NCI-H2196 (cell line): ENCODE measurements around the gene ACY1.
"Not testable (repeated sequence)": the region's sequence is repeated elsewhere in the genome, so short reads cannot be mapped to it uniquely, and the experiment has no call there.

Experiments used
- DNase-seq: peaks from one replicate; lab custom pipeline; 2025; ENCODE audit not compliant: unreplicated experiment; lab: John Stamatoyannopoulos, UW

The ACY1 gene

DNA sequence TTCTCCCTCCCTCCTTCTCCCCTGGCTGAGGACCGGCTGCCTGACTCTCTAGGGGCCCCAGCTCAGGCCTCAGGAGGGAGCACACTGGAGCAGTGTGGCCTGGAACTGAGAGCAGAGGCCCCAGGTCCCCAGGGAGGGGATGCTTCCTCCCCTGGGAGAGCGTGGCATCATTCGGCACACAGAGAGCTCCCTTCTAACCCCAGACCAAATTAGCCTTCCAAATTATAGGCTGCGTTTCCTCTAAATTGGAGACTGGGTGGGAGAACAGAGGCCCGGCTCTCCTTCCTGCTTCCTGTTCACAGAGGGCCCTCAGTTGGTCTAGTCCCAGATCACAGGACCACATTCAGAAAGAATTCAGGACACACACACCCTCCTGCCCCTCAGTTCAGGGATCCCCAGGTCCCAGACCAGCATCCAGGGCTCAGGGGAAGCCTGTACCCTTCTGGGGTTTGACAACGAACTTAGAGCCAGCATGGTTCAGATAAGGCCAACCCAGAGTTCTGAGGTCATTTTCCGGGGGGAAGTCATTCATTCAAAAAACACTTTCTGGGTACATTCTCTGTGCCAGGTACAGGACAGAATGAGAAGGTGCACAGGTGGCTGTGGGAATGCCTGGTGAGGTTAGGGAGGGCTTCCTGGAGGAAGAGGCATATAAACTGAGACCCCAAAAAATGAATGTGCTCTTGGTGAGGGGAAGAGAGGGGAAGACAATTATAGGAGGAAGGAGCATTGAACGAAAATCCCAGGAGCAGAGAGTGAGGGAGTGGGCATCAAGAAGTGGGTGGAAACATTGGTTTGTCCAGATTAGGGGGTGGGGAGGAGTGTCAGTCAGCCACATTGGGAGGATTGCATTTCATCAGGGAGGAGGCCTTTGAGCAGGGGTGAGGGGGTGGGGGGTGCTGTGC lies 40.8 kb downstream of the ACY1 start:
- no peak for DNase-seq

DNA sequence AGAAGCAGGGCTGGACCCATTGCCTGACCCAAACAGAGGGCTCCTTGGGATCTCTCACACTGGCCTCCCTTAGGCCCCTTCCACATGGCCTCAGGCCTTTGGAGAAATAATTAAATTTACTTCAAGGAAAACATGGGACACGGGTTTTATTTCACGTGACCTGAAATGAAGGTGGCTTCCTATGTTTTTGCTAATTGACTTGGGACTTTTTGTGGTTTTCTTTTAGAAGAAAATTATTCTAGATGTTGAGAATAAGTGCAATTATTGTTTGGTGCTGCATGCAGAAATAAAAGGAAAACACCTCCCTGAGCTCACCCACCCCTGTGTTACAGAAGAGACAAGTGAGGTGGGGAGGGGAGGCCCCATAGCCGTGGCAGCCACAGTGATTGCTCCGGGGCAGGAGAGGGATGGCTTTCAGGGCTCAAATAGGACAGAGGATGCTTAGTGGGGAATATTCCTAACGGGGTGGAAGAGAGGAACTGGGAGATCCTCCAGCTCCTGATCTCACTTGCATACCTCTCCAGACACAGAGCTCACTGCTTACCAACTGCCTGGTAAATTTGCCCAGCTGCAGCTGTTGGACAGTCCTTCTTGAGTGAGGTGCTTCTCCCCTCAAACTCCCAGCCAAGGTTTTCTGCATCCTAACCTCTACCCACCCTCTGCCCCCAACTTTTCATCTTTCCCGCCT lies 41.6 kb downstream of the ACY1 start:
- no peak for DNase-seq

DNA sequence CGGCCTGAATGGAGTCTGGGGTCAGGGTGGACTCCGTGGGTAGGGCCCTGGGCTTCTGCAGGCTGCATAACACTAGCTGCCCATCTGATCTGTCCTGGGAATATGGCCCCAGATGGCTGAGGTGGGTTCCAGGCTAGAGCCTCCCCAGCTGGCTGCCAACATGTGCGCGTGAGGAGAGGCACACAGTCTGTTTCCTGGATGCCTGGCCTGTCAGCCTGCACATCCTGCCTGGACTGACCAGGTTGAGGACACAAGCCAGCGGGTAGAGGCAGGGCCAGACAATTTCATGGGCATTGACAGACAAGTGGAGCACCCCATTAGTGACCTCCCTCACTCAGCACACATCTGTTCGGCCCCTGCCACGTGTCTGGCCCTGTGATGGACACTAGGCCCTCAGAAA lies 42.1 kb downstream of the ACY1 start:
- DNase-seq, result no peak

DNA sequence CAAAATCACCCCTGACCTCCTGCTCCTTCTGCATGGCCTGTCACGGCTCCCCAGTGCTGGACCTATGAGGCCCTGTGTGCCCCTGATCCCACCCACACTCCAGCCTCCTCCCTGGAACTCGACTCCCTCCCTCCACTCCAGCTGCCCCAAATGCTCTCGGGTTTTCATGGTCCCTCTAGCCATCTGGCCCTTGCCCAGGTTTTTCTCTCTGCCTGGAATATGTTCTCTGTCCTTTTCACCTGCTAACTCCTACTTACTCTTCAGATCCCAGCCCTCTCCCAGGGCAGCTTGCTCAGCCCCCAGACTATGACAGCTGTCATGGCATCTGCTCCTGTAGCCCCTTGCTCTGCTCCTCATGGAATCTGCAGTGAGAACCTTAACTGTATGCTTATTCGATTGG lies 42.7 kb downstream of the ACY1 start:
- no peak for DNase-seq

DNA sequence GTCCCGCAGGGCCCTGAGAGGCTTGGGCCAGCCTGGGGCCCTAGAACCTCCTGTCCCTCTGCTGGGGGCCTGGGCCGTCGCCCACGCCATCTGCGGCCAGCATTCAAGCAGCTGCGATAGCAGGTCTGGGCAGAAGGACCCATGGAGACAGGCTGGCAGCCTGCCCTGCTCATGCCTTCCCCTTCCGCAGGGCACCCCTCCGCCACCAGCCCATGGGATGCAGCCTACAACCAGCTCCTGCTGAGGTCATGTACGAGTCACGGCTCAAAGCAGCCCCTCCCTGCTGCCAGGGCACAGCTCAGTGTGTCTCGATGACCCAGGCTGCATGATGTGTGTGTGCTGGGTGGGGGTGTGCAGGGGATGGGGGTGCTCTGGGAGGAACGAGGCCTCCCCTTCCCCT lies 45.2 kb downstream of the ACY1 start:
- no peak for DNase-seq

DNA sequence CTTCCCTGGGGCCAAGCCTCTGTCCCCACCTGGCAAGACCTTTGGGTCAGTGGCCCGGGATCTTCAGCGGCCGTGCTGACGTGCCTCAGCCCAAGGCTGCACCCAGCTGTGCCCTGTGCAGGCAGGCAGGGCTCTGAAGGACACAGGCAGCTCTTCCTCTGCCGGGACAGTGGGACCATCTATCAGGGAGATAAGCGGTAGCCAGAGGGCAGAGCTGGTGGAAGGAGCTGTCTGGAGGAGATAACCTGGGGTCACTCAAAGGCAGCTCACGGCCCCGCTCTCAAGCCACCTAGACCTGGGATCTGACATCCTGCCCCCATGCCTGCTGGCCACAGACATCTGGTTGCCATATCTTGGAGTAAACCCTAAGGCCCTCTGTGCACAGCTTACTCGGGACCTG lies 45.7 kb downstream of the ACY1 start:
- DNase-seq, result no peak

DNA sequence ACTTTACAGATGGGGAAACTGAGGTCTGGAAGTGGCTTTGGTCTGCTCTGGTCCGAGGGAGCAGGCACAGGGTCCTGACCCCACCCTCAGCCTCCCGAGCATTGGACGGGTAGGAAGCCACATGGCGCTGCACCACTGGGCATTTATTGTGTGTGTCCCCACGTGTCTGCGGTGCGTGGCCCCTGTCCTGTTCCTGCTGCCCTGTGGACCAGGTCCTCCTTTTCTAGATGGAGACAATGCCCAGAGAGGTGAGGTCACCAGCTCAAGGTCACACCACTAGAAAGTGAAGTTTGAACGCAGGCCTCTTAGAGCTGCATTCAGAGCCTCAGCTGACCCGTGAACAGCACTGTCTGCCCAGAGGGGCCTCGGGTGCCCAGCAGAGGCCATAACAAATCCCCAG lies 46.2 kb downstream of the ACY1 start:
- no peak for DNase-seq

DNA sequence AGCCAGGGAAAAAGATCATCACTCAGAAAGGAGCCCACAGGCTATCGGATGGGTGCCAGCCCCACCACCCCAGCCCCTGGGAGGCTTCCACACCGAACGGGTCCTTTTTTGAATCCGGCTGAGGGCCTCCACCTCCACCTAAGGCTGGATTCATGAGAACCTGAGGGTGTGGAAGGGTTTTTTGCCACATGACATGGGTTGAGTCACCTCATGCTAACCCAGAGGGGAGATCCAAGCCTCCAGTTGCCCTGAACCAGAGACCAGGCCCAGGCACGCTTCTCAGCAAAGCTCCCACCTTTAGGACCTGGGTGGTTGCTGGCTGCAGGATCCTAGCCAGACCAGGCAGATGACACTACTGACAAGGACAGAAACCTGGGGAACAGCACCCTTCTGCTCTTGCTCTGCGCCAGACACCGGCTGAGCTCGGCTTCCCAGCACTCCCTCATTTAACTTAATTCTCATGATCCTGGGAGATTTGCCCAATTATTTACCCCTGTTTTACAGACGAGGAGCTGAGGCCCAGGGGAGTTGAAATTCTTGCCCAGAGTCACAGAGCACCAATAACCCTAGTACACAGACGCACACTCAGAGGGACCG lies 47.5 kb downstream of the ACY1 start:
- DNase-seq, result no peak

DNA sequence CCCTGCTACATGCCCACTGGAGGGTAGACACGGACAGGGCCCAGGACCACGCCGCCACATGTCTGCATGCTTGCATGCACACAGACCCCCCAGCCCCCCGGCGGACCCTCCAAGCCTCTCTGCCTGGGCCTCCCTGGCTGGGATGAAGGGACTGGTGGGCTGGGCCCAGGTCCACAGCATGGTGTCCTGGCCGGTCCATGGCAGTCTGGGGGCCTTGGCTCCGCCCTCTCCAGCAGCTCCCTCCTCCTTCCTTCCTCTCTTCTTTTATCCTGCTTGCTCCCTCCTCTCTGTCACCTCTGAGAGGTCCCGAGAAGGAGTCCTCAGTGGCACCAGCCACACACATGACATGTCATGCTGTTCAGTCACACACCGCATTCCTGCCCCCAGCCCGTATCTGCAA lies 48.6 kb downstream of the ACY1 start:
- DNase-seq, result no peak

DNA sequence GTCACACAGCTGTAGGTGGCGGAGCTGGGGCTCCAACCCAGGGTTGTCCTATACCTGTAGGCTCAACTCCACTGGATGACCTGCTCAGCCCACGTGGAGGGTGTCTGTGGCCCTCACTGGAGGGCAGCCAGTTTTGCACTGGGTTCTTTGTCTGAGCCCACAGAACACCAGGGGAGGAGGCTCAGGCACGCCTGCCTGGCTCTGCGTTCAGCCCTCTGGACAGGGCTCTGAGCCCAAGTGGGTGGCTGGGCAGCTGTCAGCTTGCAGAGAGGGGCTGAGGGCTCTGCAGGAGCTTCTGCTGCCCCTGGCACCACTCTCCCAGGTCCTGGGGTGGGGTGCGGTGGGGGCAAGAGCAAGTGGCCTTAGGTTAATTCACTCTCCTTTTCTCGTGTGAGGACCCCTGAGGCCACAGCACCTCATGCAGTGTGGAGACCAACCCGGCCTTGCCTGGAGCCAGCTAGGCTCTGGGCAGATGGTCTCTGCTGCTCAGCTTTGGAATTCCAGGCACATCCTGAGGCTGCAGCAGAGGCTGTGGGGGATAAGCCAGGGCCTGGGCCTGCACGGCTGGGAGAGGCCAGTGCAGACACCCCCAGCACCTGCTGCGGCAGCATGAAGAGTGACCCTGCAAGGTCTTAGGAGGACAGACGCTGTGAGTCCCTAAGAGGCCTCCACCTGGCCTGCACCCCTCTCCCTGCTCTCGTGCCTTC lies 49.5 kb downstream of the ACY1 start:
- DNase-seq, result no peak

DNA sequence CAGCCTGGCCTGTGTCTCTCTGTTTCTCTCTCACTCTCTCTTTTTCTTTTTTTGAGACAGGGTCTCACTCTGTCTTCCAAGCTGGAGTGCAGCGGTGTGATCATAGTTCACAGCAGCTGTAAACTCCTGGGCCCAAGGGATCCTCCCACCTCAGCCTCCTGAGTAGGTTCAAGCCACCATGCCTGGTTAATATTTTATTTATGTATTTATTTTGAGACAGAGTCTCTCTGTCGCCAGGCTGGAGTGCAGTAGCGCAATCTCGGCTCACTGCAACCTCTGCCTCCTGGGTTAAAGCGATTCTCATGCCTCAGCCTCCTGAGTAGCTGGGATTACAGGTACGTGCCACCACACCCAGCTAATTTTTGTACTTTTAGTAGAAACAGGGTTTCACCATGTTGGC lies 50.4 kb downstream of the ACY1 start:
- not testable (repeated sequence) for DNase-seq

DNA sequence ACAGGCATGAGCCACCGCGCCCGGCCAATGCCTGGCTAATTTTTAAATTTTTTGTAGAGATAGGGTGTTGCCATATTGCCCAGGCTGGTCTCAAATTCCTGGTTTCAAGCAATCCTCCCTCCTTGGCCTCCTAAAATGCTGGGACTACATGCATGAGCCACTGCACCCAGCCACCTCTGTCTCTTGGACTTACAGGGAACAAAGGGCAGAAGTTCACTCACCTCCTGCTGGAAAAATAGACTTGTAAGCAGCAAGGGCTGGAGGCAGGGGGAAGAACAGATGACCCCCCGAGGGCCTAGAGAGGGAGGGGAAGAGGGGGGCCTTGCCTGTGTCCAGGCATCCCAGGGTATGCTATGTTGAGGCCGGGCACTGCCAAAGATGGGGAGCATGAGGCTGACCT lies 50.9 kb downstream of the ACY1 start:
- DNase-seq, result no peak

DNA sequence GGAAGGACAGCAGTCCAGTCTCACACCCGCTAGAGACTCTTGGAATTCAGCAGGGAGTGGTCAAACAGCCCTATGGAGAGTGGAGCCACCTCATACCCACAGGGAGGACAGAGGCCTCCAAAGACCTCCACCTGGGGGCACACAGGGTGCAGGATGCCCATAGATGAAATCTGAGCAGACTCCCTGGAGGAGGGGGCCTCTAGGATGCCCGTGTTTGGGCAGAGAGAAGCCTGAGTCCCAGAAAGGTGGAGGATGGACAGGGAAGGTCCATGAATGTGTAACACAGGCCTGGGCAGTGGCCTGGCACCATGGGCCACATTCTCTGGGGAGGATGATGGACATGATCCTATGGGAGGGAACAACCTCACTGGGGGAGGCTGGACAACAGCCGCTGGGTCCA lies 51.3 kb downstream of the ACY1 start:
- DNase-seq, result no peak

DNA sequence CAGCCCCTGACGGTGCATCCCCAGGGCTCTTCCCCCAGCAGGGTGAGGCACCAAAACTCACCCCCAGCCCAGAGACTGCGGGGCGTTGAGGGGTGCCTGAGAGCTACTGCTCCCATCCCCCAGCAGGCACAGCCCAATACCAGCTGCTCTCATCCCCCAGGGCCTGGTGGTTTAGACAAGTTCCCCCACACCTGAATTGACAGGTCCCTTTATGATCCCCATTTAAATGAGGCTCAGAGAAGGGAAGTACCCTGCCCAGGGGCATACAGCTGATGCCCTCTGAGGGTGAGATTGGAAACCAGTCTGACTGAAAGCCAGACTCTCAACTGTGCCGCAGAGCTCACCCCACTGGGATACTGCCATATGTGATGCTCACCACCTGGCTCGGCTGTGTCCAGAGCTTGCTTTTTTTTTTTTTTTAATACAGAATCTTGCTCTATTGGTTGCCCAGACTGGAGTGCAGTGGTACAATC lies 52.9 kb downstream of the ACY1 start:
- DNase-seq, result no peak

DNA sequence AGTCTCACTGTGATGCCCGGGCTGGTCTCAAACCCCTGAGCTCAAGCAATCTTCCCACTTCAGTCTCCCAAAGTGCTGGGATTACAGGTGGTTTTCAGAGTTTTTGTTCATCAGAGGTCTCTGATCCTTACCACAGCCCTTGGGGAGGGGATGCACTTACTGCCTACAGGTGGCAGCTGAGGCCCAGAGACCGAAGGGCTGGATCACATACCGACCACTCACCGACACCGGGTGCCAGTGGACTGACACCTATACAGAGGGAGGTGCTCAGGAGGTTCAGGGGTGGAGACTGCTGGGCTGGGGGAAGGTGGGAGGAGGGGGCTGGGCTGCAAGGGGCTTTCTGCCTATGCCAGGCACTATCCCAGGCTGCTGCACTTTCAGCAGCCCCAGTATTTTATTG lies 53.5 kb downstream of the ACY1 start:
- DNase-seq, result no peak

DNA sequence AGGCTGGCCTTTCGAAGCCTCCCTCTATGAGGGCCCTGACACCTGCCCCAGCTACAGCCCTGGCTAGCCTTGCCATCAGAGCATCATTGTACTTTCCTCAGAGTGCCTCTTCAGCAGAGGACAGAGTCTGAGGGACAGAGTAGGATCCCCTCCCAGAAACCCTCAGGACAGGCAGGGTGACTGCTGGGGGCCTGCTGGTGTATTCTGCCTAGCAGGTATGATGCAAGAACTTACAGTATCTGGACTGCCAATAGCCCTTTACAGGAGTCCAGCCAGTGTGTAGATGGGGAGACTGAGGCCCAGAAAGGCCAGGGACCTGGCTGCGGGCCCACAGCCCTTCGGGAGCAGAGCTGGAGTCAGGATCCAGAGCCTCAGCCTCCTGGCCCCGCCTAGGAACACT lies 54.0 kb downstream of the ACY1 start:
- no peak for DNase-seq

DNA sequence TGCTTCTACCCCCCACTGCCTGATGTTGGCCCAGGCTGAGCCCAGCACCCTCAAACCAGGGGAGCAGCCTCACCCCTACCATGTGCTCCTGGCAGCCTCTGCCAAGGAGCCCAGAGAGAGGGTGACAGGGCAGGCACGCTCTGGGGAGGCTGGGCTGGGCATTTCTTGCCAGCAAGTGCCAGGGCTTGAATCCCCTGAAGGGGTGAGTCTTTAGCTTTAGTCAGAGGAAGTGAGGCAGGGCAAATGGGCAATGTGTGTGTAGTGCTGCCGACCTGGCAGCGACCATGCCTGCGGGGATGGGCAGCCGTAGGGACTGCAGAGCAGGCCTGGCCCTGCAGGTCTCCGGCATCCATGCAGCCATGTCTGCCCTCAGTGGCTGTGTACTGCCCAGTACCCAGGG lies 54.9 kb downstream of the ACY1 start:
- no peak for DNase-seq
